CD4-positive, alpha-beta T cell treated with Interleukin-4 for 4 hours (primary cell): Measurements from ENCODE around the gene ZBTB1.
"Not testable (repeated sequence)": the region's sequence is repeated elsewhere in the genome, so short reads cannot be mapped to it uniquely, and the experiment has no call there.

Source experiments
- DNase-seq: peaks from one replicate; pipeline ENCODE4 v3.0.0-alpha.2; 2020

The ZBTB1 gene

GRCh38 chr14:64536488-64537245 lies 32.1 kb downstream of the ZBTB1 start:
- no peak for DNase-seq

DNA sequence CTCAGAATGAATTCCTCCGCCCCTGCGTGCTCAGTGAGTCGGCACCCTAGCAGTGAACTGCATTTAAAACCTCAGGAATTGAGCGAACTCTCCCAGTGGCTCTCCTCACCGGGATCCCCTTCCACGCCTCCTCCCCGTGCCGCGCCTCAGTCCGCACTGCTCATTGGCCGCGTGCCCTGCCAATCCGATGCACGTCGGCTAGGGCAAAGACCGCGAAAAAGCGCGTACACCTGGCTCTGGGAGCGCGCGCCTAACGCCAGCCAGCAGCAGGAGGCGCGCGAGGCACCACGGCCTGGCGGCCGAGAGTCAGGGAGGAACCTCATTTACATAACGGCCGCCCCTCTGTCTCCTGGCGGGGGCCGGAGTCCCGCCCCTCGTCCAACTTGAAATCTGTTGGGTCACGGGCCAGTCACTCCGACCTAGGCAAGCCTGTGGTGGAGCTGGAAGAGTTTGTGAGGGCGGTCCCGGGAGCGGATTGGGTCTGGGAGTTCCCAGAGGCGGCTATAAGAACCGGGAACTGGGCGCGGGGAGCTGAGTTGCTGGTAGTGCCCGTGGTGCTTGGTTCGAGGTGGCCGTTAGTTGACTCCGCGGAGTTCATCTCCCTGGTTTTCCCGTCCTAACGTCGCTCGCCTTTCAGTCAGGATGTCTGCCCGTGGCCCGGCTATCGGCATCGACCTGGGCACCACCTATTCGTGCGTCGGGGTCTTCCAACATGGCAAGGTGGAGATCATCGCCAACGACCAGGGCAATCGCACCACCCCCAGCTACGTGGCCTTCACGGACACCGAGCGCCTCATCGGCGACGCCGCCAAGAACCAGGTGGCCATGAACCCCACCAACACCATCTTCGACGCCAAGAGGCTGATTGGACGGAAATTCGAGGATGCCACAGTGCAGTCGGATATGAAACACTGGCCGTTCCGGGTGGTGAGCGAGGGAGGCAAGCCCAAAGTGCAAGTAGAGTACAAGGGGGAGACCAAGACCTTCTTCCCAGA lies 35.9 kb downstream of the ZBTB1 start, which contains the start of gene HSPA2:
TSS of gene HSPA2 (plus strand) at position 534 of the 995 bp plus-strand sequence. CDS start at position 643, 109 bp downstream.
- DNase-seq, result peak; percentile 98

GRCh38 chr14:64541261-64541971 lies 36.8 kb downstream of the ZBTB1 start:
- DNase-seq, result no peak

- DNase-seq, result no peak
Measured at GRCh38 chr14:64541972-64542835, 37.6 kb downstream of the ZBTB1 start.

- no peak for DNase-seq
Measured at GRCh38 chr14:64542836-64543201, 38.2 kb downstream of the ZBTB1 start.

DNA sequence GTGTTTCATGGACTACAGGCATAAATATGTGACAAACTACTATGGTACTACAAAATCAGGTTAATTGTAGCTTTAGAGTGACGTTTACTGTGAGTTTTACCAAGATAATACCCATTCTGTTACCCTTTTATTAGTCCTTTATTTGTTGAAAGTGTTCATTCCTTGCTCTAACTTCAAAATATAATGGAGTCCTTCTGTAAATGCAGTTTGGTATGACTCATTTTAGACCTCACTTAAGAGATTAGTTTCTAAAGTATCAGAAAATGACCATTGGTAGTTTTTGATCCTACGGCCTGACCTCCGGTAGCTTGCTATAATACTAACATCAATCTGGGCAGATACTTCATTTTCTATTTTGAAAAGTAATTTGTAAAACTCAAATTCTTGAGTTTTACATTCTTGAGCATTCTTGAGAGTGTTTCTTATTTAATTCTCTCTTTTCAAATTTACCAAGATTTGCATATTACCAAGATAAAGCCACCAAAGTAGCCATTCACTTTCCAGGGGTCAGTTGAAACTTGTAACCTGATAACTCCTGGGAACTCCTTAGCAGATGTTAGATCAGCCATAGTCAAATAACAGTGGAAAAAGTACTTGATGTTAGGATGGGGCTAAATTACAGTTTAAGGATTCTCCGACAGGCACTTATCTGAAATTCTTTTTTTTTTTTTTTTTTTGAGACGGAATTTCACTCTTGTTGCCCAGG lies 40.2 kb downstream of the ZBTB1 start:
- no peak for DNase-seq

- no peak for DNase-seq
Measured at GRCh38 chr14:64549016-64549415, 44.4 kb downstream of the ZBTB1 start.

GRCh38 chr14:64549791-64550620 lies 45.4 kb downstream of the ZBTB1 start, which contains the start of gene PPP1R36:
Gene PPP1R36, plus strand, starts transcription at chr14:64549961. Its CDS starts 37 bp downstream, at chr14:64549998.
- DNase-seq, result peak; percentile 13

- DNase-seq, result no peak
Measured at GRCh38 chr14:64550621-64551333, 46.2 kb downstream of the ZBTB1 start.

DNA sequence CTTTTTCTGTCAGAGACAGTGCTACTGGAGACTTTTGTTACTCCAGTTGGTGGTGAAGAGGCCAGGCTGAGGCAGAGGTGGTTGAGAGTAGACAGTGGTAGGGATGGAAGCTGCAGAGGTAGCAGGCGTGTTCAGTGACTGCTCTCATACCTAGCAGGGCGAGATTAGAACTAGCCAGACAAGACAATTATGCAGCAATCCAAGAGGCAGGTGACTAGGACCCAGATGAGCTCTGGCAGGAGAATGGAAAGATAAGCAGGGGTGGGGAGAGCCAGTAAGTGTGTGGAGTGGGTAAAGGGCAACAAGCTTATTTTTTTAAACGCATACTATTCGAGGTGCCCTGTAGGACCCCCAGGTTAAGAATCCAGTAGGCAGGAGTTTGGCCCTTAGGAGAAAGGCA lies 50.0 kb downstream of the ZBTB1 start:
- DNase-seq, result no peak

DNA sequence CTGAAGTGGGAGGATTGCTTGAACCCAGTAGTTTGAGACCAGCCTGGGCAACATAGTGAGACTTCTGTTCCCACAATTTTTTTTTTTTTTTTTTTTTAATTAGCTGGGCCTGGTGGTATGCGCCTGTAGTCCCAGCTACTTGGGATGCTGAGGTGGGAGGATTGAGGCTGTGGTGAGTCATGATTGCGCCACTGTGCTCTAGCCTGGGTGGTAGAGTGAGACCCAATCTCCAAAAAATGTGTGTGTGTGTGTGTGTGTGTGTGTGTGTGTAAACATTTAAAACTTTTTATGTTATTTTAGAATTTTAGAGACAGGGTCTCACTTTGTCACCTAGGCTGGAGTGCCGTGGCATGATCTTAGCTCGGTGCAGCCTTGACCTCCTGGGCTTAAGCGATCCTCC lies 52.0 kb downstream of the ZBTB1 start:
- no peak for DNase-seq

DNA sequence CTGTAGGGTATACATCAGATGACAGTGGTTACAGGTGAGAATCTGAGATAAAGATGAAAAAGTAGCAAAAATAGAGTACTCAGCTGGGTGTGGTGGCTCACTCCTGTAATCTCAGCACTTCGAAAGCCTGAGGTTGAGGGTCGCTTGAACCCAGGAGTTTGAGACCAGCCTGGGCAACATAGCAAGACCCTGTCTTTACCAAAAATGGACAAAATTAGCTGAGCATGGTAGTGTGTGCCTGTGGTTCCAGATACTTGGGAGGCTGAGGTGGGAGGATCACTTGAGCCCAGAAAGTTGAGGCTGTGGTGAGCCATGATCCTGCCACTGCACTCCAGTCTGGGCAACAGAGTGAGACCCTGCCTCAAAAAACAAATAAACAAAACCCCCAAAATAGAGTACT lies 53.6 kb downstream of the ZBTB1 start:
- DNase-seq, result not testable (repeated sequence)

DNA sequence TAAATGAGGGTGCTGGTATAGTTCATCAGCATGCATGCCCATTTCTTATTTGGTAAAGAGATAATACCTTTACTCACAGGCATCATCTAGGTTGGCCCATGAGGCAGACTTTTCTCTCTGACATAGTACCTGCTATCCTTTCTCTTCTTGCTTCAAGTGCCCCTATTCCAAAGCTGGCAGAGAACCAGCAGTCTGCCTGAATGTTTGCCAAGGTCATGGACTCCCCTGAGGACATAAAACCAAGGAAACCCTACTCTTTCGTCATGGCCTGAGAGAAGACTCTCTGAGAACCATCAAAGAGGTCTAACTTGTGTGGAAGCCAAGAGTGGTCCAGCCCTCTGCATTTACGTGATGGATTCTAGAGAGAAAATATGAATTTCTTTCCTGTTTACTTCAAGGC lies 57.1 kb downstream of the ZBTB1 start:
- DNase-seq, result no peak

- DNase-seq, result no peak
Measured at GRCh38 chr14:64562436-64562835, 57.9 kb downstream of the ZBTB1 start.

GRCh38 chr14:64563696-64564095 lies 59.1 kb downstream of the ZBTB1 start:
- no peak for DNase-seq

DNA sequence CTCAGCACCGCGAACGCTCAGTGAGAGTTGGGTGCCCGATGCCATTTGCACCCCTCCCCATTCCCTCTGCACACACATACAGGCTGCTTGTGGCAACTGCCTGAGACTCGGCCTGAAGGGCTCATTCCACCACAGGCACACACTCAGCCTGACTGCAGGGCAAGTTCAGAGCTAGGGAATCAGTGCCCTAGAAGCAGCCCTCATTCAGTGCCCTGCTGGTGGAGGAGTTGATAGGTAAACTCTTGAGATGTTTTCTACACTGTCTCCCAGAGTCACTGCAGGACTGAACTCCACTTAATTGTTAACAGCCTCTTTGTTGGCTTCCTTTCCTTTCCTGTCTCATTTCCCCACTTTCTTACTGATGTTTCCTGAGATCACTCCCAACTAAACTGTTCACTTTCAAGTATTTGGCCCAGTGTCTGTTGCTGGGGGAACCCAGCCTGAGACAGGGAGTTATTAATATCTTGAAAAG lies 62.1 kb downstream of the ZBTB1 start:
- DNase-seq, result no peak

DNA sequence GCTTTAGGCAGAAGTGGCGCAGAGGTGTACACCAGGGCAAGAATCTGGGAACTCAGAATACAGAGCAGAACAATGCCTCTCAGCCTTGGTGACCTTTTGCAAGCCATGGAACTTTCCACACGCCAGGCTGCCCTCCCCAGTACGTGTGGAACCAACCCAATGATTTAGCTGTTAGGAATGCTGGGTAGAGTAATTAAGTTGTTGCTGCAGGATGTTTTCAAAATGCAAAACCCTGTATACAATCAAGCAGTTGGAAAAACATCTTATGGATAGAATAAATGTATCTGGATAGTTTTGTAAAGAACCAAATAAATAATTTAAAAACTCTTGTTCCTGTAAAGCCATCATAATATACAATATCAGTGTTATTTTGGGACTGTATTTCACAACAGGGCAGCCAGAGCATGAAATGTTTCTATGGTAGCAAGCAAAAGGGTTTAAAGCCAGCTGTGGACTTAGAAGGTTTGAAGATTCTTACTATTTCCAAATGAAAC lies 64.6 kb downstream of the ZBTB1 start:
- no peak for DNase-seq

DNA sequence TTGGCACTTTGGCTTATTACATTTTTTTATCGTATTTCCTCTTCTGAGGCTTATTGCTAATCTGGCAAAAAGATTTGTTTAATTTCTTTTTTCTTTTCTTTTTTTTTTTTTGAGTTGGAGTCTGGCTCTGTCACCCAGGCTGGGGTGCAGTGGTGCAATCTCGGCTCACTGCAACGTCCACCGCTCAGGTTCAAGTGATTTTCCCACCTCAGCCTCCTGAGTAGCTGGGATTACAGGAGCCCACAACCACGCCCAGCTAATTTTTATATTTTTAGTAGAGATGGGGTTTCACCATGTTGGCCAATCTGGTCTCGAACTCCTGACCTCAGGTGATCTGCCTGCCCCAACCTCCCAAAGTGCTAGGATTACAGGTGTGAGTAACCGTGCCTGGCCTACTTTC lies 65.1 kb downstream of the ZBTB1 start:
- not testable (repeated sequence) for DNase-seq

- no peak for DNase-seq
Measured at GRCh38 chr14:64572386-64573104, 68.0 kb downstream of the ZBTB1 start.
